Activated T-cell treated with anti-CD3 and anti-CD28 coated beads, Interleukin-2, amount 50 U/mL, for 4 hours (primary cell): ENCODE results near the gene EHBP1L1. TPM values are rescaled to one million over a fixed set of nuclear protein-coding genes. Genes with fewer than 3 reads are reported as not detected.
A peak's percentile ranks its signal among the peaks of the same experiment; 100 is the strongest.

Experiments used
- ATAC-seq, 2 donors: fragments of 200-7000 bp; cut with Tn5 transposase; one replicate each; pipeline ENCODE4 v1.10.0; 2021
- DNase-seq: peaks from one replicate; pipeline ENCODE4 v3.0.0-alpha.2; 2020
- H3K27me3 Mint-ChIP-seq: one replicate; pipeline ENCODE4 v1.8.0; 2021; ENCODE audit warnings: low read depth, mixed read lengths
- H3K36me3 Mint-ChIP-seq: one replicate; pipeline ENCODE4 v1.8.0; 2022; ENCODE audit warnings: mixed read lengths; ENCODE audit not compliant: insufficient read depth
- H3K4me1 Mint-ChIP-seq: one replicate; pipeline ENCODE4 v1.8.0; 2021; ENCODE audit warnings: low read depth, mixed read lengths
- H3K4me3 Mint-ChIP-seq: one replicate; pipeline ENCODE4 v1.8.0; 2021; ENCODE audit warnings: mild to moderate bottlenecking, moderate library complexity, mixed read lengths
- H3K9me3 Mint-ChIP-seq: one replicate; pipeline ENCODE4 v1.8.0; 2021; ENCODE audit warnings: mixed read lengths
- total RNA-seq, 3 donors: library from RNA; stranded (reverse); gene quantifications; one replicate each; pipeline ENCODE4 v1.2.1, GENCODE V29; 2021

Gene EHBP1L1
- total RNA-seq, 3 donors from 2014 or later, result 59.8 to 84.9 (median 80.1) TPM

- no peaks in the 10 kb centered on the region for H3K27me3 Mint-ChIP-seq
- H3K4me1 Mint-ChIP-seq, result peaks cover 31% of the 10 kb centered on the region
- no peak for ATAC-seq
- DNase-seq, result no peak
- no peak overlapping the region for H3K4me3 Mint-ChIP-seq
- H3K36me3 Mint-ChIP-seq, result peaks cover 18% of the 10 kb centered on the region
- H3K9me3 Mint-ChIP-seq, result no peaks in the 10 kb centered on the region
Measured at GRCh38 chr11:65586676-65587075, 10.8 kb downstream of the EHBP1L1 start.

- Mint-ChIP-seq H3K9me3 (no peaks in the 10 kb centered on the region), H3K4me3 (peak overlapping the region; percentile 59), H3K27me3 (no peaks in the 10 kb centered on the region), H3K4me1 (peaks cover 31% of the 10 kb centered on the region), H3K36me3 (peaks cover 9% of the 10 kb centered on the region)
- peak; percentile 84 to 88 for ATAC-seq
- peak; percentile 70 for DNase-seq
Measured at GRCh38 chr11:65588199-65589054, 12.6 kb downstream of the EHBP1L1 start.

- DNase-seq, result no peak
- peak; percentile 38 to 41 for ATAC-seq
- Mint-ChIP-seq H3K36me3 (peaks cover 4% of the 10 kb centered on the region), H3K4me1 (peaks cover 29% of the 10 kb centered on the region), H3K9me3 (no peaks in the 10 kb centered on the region), H3K27me3 (no peaks in the 10 kb centered on the region), H3K4me3 (no peak overlapping the region)
Measured at GRCh38 chr11:65589444-65590239, 13.8 kb downstream of the EHBP1L1 start.

- H3K4me1 Mint-ChIP-seq, result peaks cover 33% of the 10 kb centered on the region
- peaks cover 4% of the 10 kb centered on the region for H3K36me3 Mint-ChIP-seq
- H3K27me3 Mint-ChIP-seq, result no peaks in the 10 kb centered on the region
- no peaks in the 10 kb centered on the region for H3K9me3 Mint-ChIP-seq
- no peak for ATAC-seq
- no peak overlapping the region for H3K4me3 Mint-ChIP-seq
- DNase-seq, result no peak
Measured at GRCh38 chr11:65590240-65590738, 14.4 kb downstream of the EHBP1L1 start.

GRCh38 chr11:65591939-65592857 is 16.3 kb downstream of the EHBP1L1 start:
- peaks cover 29% of the 10 kb centered on the region for H3K4me1 Mint-ChIP-seq
- DNase-seq (no peak), ATAC-seq (no peak)
- H3K9me3 Mint-ChIP-seq, result no peaks in the 10 kb centered on the region
- H3K36me3 Mint-ChIP-seq, result peaks cover 4% of the 10 kb centered on the region
- H3K27me3 Mint-ChIP-seq, result no peaks in the 10 kb centered on the region
- no peak overlapping the region for H3K4me3 Mint-ChIP-seq

- Mint-ChIP-seq H3K36me3 (peaks cover 7% of the 10 kb centered on the region), H3K27me3 (no peaks in the 10 kb centered on the region), H3K4me1 (peaks cover 22% of the 10 kb centered on the region), H3K9me3 (no peaks in the 10 kb centered on the region), H3K4me3 (no peak overlapping the region)
- ATAC-seq (no peak), DNase-seq (no peak)
Measured at GRCh38 chr11:65592858-65593517, 17.1 kb downstream of the EHBP1L1 start.

- Mint-ChIP-seq H3K4me1 (peaks cover 14% of the 10 kb centered on the region), H3K4me3 (no peak overlapping the region), H3K36me3 (peaks cover 7% of the 10 kb centered on the region), H3K9me3 (no peaks in the 10 kb centered on the region), H3K27me3 (no peaks in the 10 kb centered on the region)
- peak; percentile 46 to 54 for ATAC-seq
- peak; percentile 46 for DNase-seq
Measured at GRCh38 chr11:65593518-65594414, 17.9 kb downstream of the EHBP1L1 start.

- DNase-seq (no peak), ATAC-seq (no peak)
- Mint-ChIP-seq H3K36me3 (peaks cover 7% of the 10 kb centered on the region), H3K4me1 (peaks cover 8% of the 10 kb centered on the region), H3K4me3 (no peak overlapping the region), H3K9me3 (no peaks in the 10 kb centered on the region), H3K27me3 (no peaks in the 10 kb centered on the region)
Measured at GRCh38 chr11:65595131-65595530, 19.3 kb downstream of the EHBP1L1 start.

GRCh38 chr11:65595543-65596281 is 19.9 kb downstream of the EHBP1L1 start, which contains the start of gene KCNK7:
TSS of gene KCNK7 (minus strand) at chr11:65595800. CDS start at chr11:65595772, 28 bp downstream.
- no peak within 1 kb of the TSS for H3K4me3 Mint-ChIP-seq
- H3K27me3 Mint-ChIP-seq, result no peaks in the 10 kb centered on the region
- DNase-seq (no peak), ATAC-seq (peak in 1 of 2 donors; percentile 18)
- peaks cover 4% of the 10 kb centered on the region for H3K36me3 Mint-ChIP-seq
- H3K9me3 Mint-ChIP-seq, result no peaks in the 10 kb centered on the region
- H3K4me1 Mint-ChIP-seq, result peaks cover 8% of the 10 kb centered on the region

- H3K36me3 Mint-ChIP-seq, result peaks cover 4% of the 10 kb centered on the region
- H3K4me1 Mint-ChIP-seq, result peaks cover 8% of the 10 kb centered on the region
- H3K4me3 Mint-ChIP-seq, result no peak overlapping the region
- H3K9me3 Mint-ChIP-seq, result no peaks in the 10 kb centered on the region
- ATAC-seq (no peak), DNase-seq (no peak)
- no peaks in the 10 kb centered on the region for H3K27me3 Mint-ChIP-seq
Measured at GRCh38 chr11:65596520-65596919, 20.7 kb downstream of the EHBP1L1 start.

GRCh38 chr11:65598258-65598699 is 22.4 kb downstream of the EHBP1L1 start:
- Mint-ChIP-seq H3K36me3 (peaks cover 4% of the 10 kb centered on the region), H3K27me3 (no peaks in the 10 kb centered on the region), H3K9me3 (no peaks in the 10 kb centered on the region), H3K4me1 (peaks cover 8% of the 10 kb centered on the region), H3K4me3 (no peak overlapping the region)
- DNase-seq (no peak), ATAC-seq (no peak)
